Measurements from ENCODE around the gene NDUFS7. TPM values are rescaled to one million over a fixed set of nuclear protein-coding genes. Genes with fewer than 3 reads are reported as not detected.

NDUFS7 gene
- total RNA-seq, 2 donors from 2014 or later = 147 to 202 TPM

DNA sequence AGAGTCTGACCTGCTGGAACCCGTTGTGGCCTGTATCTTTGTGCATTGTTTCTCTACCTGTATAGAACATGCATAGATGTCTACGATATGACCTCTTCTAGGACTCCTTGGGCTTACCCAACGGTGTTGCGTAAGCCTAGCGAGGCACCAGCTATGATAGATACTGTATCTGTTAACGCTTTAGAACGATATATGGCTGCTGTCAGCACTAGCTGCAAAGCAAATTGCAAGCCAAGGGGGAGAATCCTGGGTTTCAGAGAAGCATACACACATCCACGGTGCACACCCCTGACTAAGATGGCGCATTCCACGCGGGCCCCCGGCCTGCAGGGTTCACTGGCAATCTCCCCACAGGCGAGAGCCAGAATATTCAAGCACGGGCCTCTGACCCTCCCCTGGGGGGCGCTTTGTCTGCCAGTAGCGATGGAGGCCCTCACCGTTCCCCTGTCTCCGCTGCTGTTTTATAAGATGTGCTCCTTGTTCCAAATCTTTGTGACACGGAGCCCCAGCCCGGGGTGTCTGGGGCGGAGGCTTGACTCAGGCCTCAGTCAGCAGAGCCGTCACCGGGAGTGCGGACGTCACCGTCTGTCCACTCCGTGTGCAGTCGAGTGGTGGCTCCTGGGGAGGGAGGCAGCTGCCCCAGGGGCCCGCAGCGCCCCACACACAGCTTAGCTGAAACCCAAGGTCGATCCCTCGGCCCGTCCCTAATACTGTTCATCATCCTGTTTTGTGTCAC is 41.6 kb downstream of the NDUFS7 start:
- intact Hi-C loops (cut with DNase I) = no loop called here
- WGBS = 65% methylated on average over 33 of the region's 33 CpGs

DNA sequence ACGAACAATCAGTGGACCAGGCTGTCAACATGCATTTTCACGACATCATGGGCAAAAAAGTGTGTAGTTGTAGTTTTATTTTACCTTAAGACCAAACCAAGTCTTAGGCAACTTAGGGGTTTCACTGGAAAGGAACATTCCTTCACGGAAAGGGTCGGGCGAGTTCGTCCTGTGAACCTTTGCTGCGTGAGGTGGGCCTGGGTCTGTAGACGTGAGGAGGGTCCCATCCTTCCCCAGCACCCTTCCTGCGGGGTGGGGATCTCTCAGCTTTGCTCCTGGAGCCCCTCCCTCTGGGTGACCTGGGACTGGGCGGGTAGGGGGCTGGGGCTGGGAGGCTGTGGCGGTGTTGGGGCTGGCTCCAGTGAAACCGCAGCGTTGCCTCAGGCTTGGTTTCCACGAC is 42.2 kb downstream of the NDUFS7 start:
- TF ChIP-seq POLR2A (IDR thresholded peaks at IDR 0.05) (no peak), CTCF (IDR thresholded peaks at IDR 0.05) (no peak), POLR2AphosphoS5 (IDR thresholded peaks at IDR 0.05) (no peak)
- 84% methylated on average over 14 of the region's 14 CpGs for WGBS

More for the DNA sequence above, 41.6 kb downstream of the NDUFS7 start:
- Histone ChIP-seq H3K36me3 (peaks cover 0 to 11% of the 10 kb centered on the region in 2 donors), H3K27me3 (replicated peaks; ENCODE audit: insufficient read depth) (no peaks in the 10 kb centered on the region), H3K9me3 (no peaks in the 10 kb centered on the region), H3K27ac (peak overlapping the region in 1 of 2 donors; percentile 58), H3K4me3 (no peak overlapping the region), H3K4me1 (replicated peaks) (no peaks in the 10 kb centered on the region)
- no peak for DNase-seq (ENCODE audit: low spot score)
- TF ChIP-seq POLR2A (IDR thresholded peaks at IDR 0.05) (no peak), POLR2AphosphoS5 (IDR thresholded peaks at IDR 0.05) (no peak), CTCF (IDR thresholded peaks at IDR 0.05) (no peak)

DNA sequence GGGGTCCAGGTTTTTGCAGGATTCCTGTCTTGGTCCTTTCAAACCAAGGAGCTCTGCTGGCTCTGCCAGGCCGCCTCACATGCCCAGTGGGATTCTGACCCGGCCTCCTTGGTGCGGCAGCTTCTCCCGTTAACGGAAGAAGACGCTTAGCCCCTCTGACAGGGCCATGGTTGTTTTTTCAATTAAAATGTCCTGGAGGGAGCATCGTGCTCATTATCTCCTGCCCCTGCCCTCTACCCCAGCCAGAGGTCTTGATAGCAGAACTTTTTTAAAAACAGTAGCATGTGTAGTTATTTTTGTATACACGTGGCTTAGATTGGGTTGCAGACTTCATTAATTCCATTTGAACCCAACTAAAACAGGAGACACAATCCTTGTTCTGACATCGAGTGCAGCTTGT is 43.0 kb downstream of the NDUFS7 start:
- no peak for DNase-seq (ENCODE audit: low spot score)
- peaks cover 0 to 7% of the 10 kb centered on the region in 2 donors for H3K36me3 ChIP-seq
- H3K9me3 ChIP-seq = no peaks in the 10 kb centered on the region
- H3K4me1 ChIP-seq (replicated peaks) = no peaks in the 10 kb centered on the region
- TF ChIP-seq POLR2A (IDR thresholded peaks at IDR 0.05) (no peak), CTCF (IDR thresholded peaks at IDR 0.05) (no peak)
- H3K27me3 ChIP-seq (replicated peaks; ENCODE audit: insufficient read depth) = no peaks in the 10 kb centered on the region
- 84% methylated on average over 9 of the region's 9 CpGs for WGBS
- H3K27ac ChIP-seq = no peak overlapping the region
- intact Hi-C loops (cut with DNase I) = no loop called here
- no peak overlapping the region for H3K4me3 ChIP-seq

More for the DNA sequence above, 42.2 kb downstream of the NDUFS7 start:
- H3K27ac ChIP-seq = no peak overlapping the region
- no peak for DNase-seq (ENCODE audit: low spot score)
- no peaks in the 10 kb centered on the region for H3K9me3 ChIP-seq
- H3K4me1 ChIP-seq (replicated peaks) = no peaks in the 10 kb centered on the region
- H3K36me3 ChIP-seq = peaks cover 0 to 14% of the 10 kb centered on the region in 2 donors
- no peaks in the 10 kb centered on the region for H3K27me3 ChIP-seq (replicated peaks; ENCODE audit: insufficient read depth)
- intact Hi-C loops (cut with DNase I) = no loop called here
- no peak overlapping the region for H3K4me3 ChIP-seq

DNA sequence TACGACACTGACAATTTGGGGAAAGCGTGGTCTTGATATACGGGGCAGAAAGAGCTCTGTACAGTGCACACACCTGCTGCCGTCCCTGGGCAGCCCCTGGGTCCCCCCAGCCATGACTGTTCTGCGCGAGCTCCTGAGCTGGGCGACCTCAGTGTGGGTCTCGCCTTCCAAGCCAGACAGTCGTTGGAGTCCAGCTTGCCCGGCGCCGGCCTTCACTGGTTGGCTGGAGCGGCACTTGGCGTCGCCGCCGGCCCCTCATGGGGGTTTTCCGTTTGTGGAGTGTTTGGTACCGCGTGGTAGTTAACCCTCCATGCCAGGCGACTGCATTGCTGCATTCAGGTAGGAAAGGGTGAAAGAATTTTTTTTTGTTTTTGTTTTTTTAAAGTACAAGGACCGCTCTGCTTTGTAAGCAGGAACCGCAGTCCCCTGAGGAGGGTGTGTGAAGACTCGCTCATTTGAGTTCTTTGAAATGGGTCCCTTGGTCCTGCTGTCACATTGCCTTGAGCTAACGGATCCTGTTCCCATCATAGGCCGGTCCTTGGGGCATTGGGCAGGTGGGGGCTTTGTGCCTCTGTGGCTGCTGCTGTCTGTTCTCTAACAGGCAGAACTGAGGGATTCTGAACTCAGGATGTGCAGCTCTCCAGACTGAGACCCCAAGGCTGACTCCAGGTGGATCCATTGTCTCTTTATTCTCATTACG is 43.7 kb downstream of the NDUFS7 start:
- DNase-seq (ENCODE audit: low spot score) = no peak

More for the DNA sequence above, 43.7 kb downstream of the NDUFS7 start:
- 90% methylated on average over 27 of the region's 27 CpGs for WGBS
- intact Hi-C loops (cut with DNase I) = no loop called here
- H3K4me3 ChIP-seq = no peak overlapping the region
- H3K4me1 ChIP-seq (replicated peaks) = no peaks in the 10 kb centered on the region
- H3K27ac ChIP-seq = no peak overlapping the region
- H3K27me3 ChIP-seq (replicated peaks; ENCODE audit: insufficient read depth) = no peaks in the 10 kb centered on the region
- no peak for TF ChIP-seq CTCF (IDR thresholded peaks at IDR 0.05)
- TF ChIP-seq POLR2AphosphoS5 (IDR thresholded peaks at IDR 0.05) = no peak
- no peak for TF ChIP-seq POLR2A (IDR thresholded peaks at IDR 0.05)
- peaks cover 1 to 8% of the 10 kb centered on the region in 2 donors for H3K36me3 ChIP-seq
- no peaks in the 10 kb centered on the region for H3K9me3 ChIP-seq

Data from prostate gland (tissue), 2 donors.